OCI-LY7 (cell line): ENCODE data around the gene PLA2G2D. TPM values are rescaled to one million over a fixed set of nuclear protein-coding genes. Genes with fewer than 3 reads are reported as not detected.

Source experiments
- BruUV-seq: library from RNA; stranded (reverse); fragments of 400-500 nt; replicated peaks from 2 replicates; lab custom pipeline; 2021; lab: Mats Ljungman, UMichigan
- CTCF ChIA-PET: fragments of 300-600 bp; sonication (Branson Sonifier 250); formaldehyde crosslinking; loops from one replicate; lab custom pipeline; 2022; ENCODE audit warnings: antibody characterized with exemption; ENCODE audit not compliant: unreplicated experiment; lab: Charles Lee
- POLR2A ChIA-PET: fragments of 300-600 bp; sonication (Branson Sonifier 250); formaldehyde crosslinking; loops from one replicate; lab custom pipeline; 2022; ENCODE audit warnings: antibody characterized with exemption; lab: Charles Lee
- DNase-seq: peaks from one replicate; pipeline ENCODE4 v3.0.0-alpha.2; 2015; ENCODE audit warnings: low spot score
- H2AFZ ChIP-seq: fragments of 200-600 bp; sonication (generic), shearing (Covaris generic); 2 replicates; pipeline ENCODE4 v1.6.1; 2014; ENCODE audit warnings: mild to moderate bottlenecking, antibody characterized with exemption, low read length, moderate library complexity
- H3K27ac ChIP-seq: fragments of 200-600 bp; sonication (generic); 2 replicates; pipeline ENCODE4 v1.5.1; 2014; ENCODE audit warnings: mixed run types, low read depth, mild to moderate bottlenecking, moderate library complexity, low read length, inconsistent platforms; ENCODE audit not compliant: poor library complexity, severe bottlenecking
- H3K36me3 ChIP-seq: fragments of 200-600 bp; sonication (generic); 2 replicates; pipeline ENCODE4 v1.6.1; 2014; ENCODE audit warnings: mild to moderate bottlenecking, antibody characterized with exemption, low read length, moderate library complexity, mixed read lengths; ENCODE audit not compliant: insufficient read depth
- H3K4me1 ChIP-seq: fragments of 200-600 bp; sonication (generic); 2 replicates; pipeline ENCODE4 v1.5.1; 2014; ENCODE audit warnings: mild to moderate bottlenecking, low read length; ENCODE audit not compliant: insufficient read depth, poor library complexity, severe bottlenecking
- H3K4me2 ChIP-seq: fragments of 200-600 bp; sonication (generic); 2 replicates; pipeline ENCODE4 v1.6.1; 2014; ENCODE audit warnings: mild to moderate bottlenecking, low read length
- H3K4me3 ChIP-seq: fragments of 200-600 bp; sonication (generic); 2 replicates; pipeline ENCODE4 v1.5.1; 2014; ENCODE audit warnings: mild to moderate bottlenecking, low read depth, low read length; ENCODE audit not compliant: poor library complexity, severe bottlenecking
- H3K79me2 ChIP-seq: fragments of 200-600 bp; sonication (generic); 2 replicates; pipeline ENCODE4 v1.6.1; 2016; ENCODE audit warnings: low read depth, mild to moderate bottlenecking, low read length, moderate library complexity, mixed read lengths; ENCODE audit not compliant: insufficient read depth
- H3K9me2 ChIP-seq: fragments of 200-600 bp; sonication (generic); 2 replicates; pipeline ENCODE4 v1.6.1; 2016; ENCODE audit warnings: mild to moderate bottlenecking, low read length, mixed read lengths; ENCODE audit not compliant: insufficient read depth
- H3K9me3 ChIP-seq: fragments of 200-600 bp; sonication (generic); 2 replicates; pipeline ENCODE4 v1.6.1; 2014; ENCODE audit warnings: mild to moderate bottlenecking, mixed run types, low read length, mixed read lengths
- H4K20me1 ChIP-seq: fragments of 200-600 bp; sonication (generic); 2 replicates; pipeline ENCODE4 v1.6.1; 2014; ENCODE audit warnings: mild to moderate bottlenecking, antibody characterized with exemption, low read length, moderate library complexity, mixed read lengths; ENCODE audit not compliant: insufficient read depth
- EZH2phosphoT487 ChIP-seq: fragments of 200-600 bp; sonication (generic); IDR thresholded peaks from 2 replicates; pipeline ENCODE4 v1.6.1; 2018; ENCODE audit warnings: low read depth, borderline replicate concordance, mild to moderate bottlenecking, mixed run types, antibody characterized with exemption, low read length, moderate library complexity, mixed read lengths
- intact Hi-C: fragments of 100-400 bp; cut with micrococcal nuclease; formaldehyde crosslinking; loops from one replicate; pipeline ENCODE4 v1.10.0; 2022; ENCODE audit not compliant: unreplicated experiment
- total RNA-seq, 2 experiments: library from RNA; depleted of rRNA in 1 of 2; stranded (reverse); fragments of >200 nt in 1 of 2; shearing (Covaris generic) in 1 of 2; gene quantifications; 2 replicates each; pipeline ENCODE4 v1.2.3, GENCODE V29; 2014 to 2022
- TF ChIP-seq, protein P1 (sequence below): fragments of 200-600 bp; sonication (generic); conservative IDR thresholded peaks from 2 replicates; pipeline ENCODE4 v1.5.1; 2014; ENCODE audit warnings: mild to moderate bottlenecking, antibody characterized with exemption, low read length, moderate library complexity, mixed read lengths

The PLA2G2D gene
- total RNA-seq, 2 experiments from 2014 or later, result not detected

DNA sequence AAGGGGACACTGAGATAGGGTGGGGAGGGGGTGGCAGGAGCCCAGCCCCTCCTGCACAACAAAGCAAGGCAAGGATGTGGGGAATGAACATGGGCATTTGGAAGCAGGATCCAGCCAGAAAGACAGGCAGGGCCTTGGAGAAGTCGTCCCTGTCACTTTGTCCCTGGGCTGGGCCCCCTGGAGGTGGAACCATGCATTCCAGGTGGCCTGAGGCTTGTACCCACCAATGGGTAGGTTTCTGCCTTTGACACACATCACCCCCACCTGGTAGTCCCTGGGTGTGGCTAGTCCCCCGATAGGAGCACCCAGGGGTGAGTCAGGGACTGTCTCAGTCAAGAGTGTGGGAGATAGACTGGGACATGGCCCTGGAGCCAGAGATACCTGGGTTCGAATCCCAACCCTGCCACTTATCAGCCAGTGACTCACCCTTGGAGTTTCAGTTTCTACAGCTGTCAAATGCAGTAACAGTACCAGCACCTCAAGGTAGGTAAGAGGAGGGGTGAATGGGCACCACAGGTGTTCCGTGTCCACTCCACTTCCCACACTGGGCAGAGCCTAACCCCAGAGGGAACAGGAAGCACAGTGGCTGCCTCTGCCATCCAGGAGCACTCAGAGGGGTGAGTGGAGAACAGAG lies 10.0 kb downstream of the PLA2G2D start:
- Histone ChIP-seq H3K4me3 (no peak overlapping the region), H3K27ac (no peak overlapping the region), H3K9me3 (no peaks in the 10 kb centered on the region), H3K4me2 (no peak overlapping the region), H3K79me2 (no peaks in the 10 kb centered on the region), H3K9me2 (no peaks in the 10 kb centered on the region), H4K20me1 (no peaks in the 10 kb centered on the region), H3K4me1 (no peaks in the 10 kb centered on the region), H2AFZ (no peak overlapping the region), H3K36me3 (no peaks in the 10 kb centered on the region)
- BruUV-seq, result no TSS peak
- POLR2A ChIA-PET, result no interaction called here
- DNase-seq, result no peak
- CTCF ChIA-PET, result no interaction called here
- intact Hi-C loops, result no loop called here
- TF ChIP-seq, protein P1, sequence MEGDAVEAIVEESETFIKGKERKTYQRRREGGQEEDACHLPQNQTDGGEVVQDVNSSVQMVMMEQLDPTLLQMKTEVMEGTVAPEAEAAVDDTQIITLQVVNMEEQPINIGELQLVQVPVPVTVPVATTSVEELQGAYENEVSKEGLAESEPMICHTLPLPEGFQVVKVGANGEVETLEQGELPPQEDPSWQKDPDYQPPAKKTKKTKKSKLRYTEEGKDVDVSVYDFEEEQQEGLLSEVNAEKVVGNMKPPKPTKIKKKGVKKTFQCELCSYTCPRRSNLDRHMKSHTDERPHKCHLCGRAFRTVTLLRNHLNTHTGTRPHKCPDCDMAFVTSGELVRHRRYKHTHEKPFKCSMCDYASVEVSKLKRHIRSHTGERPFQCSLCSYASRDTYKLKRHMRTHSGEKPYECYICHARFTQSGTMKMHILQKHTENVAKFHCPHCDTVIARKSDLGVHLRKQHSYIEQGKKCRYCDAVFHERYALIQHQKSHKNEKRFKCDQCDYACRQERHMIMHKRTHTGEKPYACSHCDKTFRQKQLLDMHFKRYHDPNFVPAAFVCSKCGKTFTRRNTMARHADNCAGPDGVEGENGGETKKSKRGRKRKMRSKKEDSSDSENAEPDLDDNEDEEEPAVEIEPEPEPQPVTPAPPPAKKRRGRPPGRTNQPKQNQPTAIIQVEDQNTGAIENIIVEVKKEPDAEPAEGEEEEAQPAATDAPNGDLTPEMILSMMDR, result 0 out of 2 replicates have a peak, but pooled peaks have one; percentile 12
- no peak for TF ChIP-seq EZH2phosphoT487

DNA sequence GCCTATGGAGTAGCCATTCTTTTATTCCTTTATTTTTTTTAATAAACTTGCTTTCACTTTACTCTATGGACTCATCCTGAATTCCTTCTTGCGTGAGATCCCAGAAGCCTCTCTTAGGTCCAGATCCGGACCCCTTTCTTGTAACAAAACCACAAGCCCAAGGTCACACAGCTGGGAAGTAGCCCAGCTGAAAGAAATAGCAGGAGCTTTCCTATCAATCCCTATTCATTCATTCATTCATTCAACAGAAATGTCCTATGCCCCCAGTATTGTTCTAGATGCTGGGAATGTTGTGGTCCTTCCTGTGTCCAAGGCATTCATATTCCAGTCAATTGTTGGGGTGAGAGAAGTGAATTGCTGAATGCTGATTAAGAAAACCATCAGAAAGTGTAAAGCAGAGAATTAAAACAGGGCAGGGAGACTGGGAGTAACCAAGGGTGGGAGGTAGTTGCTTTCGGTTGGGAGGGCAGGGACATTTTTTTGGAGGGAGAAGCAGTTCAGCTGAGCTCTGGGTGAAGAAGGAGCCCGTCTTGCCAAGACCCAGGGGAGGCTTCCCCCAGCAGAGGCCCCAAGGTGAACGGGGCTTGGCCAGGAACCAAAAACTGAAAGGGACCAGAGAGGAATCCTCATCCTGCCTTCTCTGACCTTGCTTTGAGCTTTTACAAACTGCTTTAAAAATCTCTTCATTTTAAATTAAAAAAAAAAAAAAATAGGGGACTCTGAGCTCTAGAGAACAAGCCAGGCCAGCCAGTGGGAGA lies 10.8 kb downstream of the PLA2G2D start:
- H3K4me3 ChIP-seq, result no peak overlapping the region
- no peak overlapping the region for H3K4me2 ChIP-seq
- H3K9me3 ChIP-seq, result no peaks in the 10 kb centered on the region
- CTCF ChIA-PET, result no interaction called here
- no peak overlapping the region for H2AFZ ChIP-seq
- POLR2A ChIA-PET, result interaction anchor here (0.7 kb wide), 1 partner anchor 30 kb away, joined by 3 read pairs; no protein-coding TSS in a partner anchor
- intact Hi-C loops, result no loop called here
- no peaks in the 10 kb centered on the region for H3K36me3 ChIP-seq
- no peak for DNase-seq
- TF ChIP-seq, protein P1, result no peak
- no peak for TF ChIP-seq EZH2phosphoT487
- no peaks in the 10 kb centered on the region for H3K79me2 ChIP-seq
- BruUV-seq, result no TSS peak
- H3K9me2 ChIP-seq, result no peaks in the 10 kb centered on the region
- H3K4me1 ChIP-seq, result no peaks in the 10 kb centered on the region
- H3K27ac ChIP-seq, result no peak overlapping the region
- no peaks in the 10 kb centered on the region for H4K20me1 ChIP-seq

DNA sequence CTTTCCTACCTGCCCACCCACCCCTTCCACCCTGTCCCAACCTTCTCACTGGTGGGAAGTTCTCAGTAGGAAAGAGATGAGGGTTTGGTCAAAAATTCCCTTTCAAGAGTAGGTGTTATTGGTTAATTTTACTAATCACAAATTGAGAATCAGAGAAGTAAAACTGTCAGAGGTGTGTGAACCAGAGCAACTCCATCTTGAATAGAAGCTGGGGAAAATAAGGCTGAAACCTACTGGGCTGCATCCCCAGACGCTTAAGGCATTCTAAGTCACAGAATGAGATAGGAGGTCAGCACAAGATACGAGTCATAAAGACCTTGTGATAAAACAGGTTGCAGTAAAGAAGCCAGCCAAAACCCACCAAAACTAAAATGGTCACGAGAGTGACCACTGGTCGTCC lies 11.5 kb downstream of the PLA2G2D start:
- CTCF ChIA-PET, result no interaction called here
- TF ChIP-seq EZH2phosphoT487, result no peak
- Histone ChIP-seq H2AFZ (no peak overlapping the region), H3K4me2 (no peak overlapping the region), H3K27ac (no peak overlapping the region), H3K4me1 (no peaks in the 10 kb centered on the region), H3K79me2 (no peaks in the 10 kb centered on the region), H3K9me3 (no peaks in the 10 kb centered on the region), H3K4me3 (no peak overlapping the region), H3K9me2 (no peaks in the 10 kb centered on the region), H3K36me3 (no peaks in the 10 kb centered on the region), H4K20me1 (no peaks in the 10 kb centered on the region)
- intact Hi-C loops, result no loop called here
- POLR2A ChIA-PET, result no interaction called here
- BruUV-seq, result no TSS peak
- DNase-seq, result no peak
